NCI-H460 (cell line): Measurements from ENCODE around the gene S100PBP. TPM values are rescaled to one million over a fixed set of nuclear protein-coding genes. Genes with fewer than 3 reads are reported as not detected.

Experiments
- DNase-seq: peaks from one replicate; pipeline ENCODE4 v3.0.0-alpha.2; 2016; ENCODE audit warnings: low read depth; ENCODE audit errors: extremely low read depth
- total RNA-seq: library from RNA; depleted of rRNA; stranded (reverse); fragments of >200 nt; shearing (Covaris generic); gene quantifications from 2 replicates; pipeline ENCODE4 v1.2.3, GENCODE V29; 2014

S100PBP gene
- total RNA-seq, 1 experiment from 2014 or later, result 20.7 TPM

DNA sequence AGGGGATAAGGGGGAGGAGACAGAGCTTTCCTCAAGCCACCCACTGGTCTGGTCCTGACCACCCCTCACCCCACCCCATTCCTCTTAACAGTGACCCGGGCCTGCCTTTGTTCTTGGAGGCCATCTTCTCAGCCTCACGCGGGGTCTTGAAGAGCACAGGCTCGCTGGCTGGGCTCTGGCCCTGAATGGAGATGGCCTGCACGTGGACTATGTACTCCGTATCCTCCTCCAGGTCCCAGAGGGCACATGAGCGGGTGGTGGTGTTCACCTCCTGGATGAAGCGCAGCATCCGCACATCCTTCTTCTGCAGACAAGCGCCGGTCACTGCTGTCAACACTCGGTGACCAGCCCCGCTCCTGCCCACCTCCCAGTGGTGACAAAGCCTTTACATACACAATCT is 50.6 kb downstream of the S100PBP start:
- no peak for DNase-seq

GRCh38 chr1:32868806-32869455 is 51.5 kb downstream of the S100PBP start:
- DNase-seq, result no peak

GRCh38 chr1:32869923-32870614 is 52.6 kb downstream of the S100PBP start:
- DNase-seq, result no peak

GRCh38 chr1:32870615-32871363 is 53.3 kb downstream of the S100PBP start, which contains the start of gene FNDC5:
Gene FNDC5 (minus strand): TSS chr1:32870912.
- DNase-seq, result no peak

- DNase-seq, result no peak
These were observed 54.1 kb downstream of the S100PBP start for GRCh38 chr1:32871364-32872191.

- DNase-seq, result no peak
These were observed 54.7 kb downstream of the S100PBP start for GRCh38 chr1:32872192-32872460.

DNA sequence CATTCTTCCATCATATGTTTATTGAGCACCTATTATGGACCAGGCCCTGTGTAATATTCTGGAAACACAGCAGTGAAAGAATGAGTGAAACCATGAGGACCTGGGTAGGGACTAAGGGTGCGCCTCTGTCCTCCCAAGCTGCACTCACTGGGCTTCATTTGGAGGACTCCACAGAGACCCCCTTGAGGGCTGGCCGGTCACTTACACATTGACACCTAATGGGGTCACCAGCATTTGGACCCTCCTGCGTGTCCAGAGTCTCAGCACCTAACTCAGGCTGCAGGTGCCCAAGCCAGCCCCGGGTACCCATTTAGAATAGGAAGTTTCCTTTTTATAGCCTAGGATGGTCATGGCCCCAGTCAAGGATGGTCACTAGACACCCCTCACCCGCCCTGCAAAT is 56.0 kb downstream of the S100PBP start:
- no peak for DNase-seq

GRCh38 chr1:32874860-32875752 is 57.7 kb downstream of the S100PBP start:
- no peak for DNase-seq

- DNase-seq, result peak; percentile 42
These were observed 59.1 kb downstream of the S100PBP start for GRCh38 chr1:32876341-32877210.

- no peak for DNase-seq
These were observed 60.0 kb downstream of the S100PBP start for GRCh38 chr1:32877211-32878110.

GRCh38 chr1:32878183-32878582 is 60.7 kb downstream of the S100PBP start:
- DNase-seq, result no peak

- DNase-seq, result no peak
These were observed 61.2 kb downstream of the S100PBP start for GRCh38 chr1:32878637-32879041.

GRCh38 chr1:32881291-32881690 is 63.8 kb downstream of the S100PBP start:
- DNase-seq, result no peak

DNA sequence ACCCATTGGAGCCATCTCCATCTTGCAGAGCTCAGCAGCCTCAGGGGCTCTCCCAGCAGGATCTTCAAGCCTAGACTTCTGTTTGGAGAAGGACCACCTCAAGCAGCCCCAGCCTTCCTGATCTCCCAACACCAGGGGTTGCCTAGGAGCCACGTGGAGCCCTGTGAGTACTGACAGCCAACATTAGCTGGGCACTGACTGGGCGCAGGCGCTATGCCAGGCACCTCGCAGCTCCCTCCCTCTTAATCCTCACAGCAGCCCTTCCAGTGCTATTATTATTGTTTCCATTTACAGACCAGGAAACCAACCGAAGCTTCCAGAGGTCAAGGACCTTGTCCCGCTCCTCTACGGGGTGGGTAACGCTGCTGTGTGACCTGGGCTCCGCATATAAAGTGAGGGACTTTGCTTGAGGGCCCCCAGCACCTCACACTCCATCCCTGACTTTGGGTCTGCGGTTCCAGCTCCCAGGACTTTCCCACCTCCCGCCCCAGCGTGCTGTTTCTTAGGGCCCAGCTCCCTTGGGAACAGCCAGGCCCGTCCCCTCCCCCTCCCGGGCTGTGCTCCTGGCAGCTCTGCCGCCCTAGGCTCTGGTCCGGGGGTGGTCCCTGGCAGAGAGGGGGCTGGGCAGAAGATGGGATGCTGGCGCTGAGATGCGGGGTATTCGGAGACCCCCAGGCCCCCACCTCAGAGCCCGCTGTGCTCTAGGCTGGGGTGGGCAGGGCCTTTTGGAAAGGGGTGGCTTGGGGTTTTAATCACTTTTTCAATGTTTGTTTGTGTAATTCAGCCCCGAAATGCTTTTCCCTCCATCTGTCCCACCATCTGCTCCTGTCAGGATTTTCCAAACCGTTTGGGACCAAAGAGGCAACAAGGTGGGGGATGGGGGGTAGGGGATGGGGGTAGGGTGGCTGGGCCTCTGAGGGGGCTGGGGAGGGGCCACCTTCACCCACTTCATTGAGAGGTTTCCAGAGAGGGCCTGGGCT is 64.7 kb downstream of the S100PBP start:
- no peak for DNase-seq

- DNase-seq, result no peak
These were observed 66.0 kb downstream of the S100PBP start for GRCh38 chr1:32883338-32884031.

GRCh38 chr1:32884032-32884372 is 66.5 kb downstream of the S100PBP start:
- DNase-seq, result no peak
